ENCODE data around the gene CAMSAP1.
"Not testable (repeated sequence)": the region's sequence is repeated elsewhere in the genome, so short reads cannot be mapped to it uniquely, and the experiment has no call there.

CAMSAP1 gene

GRCh38 chr9:135921749-135922310, 14.5 kb upstream of the CAMSAP1 start:
- no peak for DNase-seq (ENCODE audit: low read depth, low spot score)

- no peak for DNase-seq (ENCODE audit: low read depth, low spot score)
These were observed 13.7 kb upstream of the CAMSAP1 start for GRCh38 chr9:135920973-135921585.

GRCh38 chr9:135920256-135920930, 13.0 kb upstream of the CAMSAP1 start:
- DNase-seq (ENCODE audit: low read depth, low spot score): no peak

GRCh38 chr9:135919318-135919890, 12.1 kb upstream of the CAMSAP1 start:
- DNase-seq (ENCODE audit: low read depth, low spot score): no peak

- DNase-seq (ENCODE audit: low read depth, low spot score): not testable (repeated sequence)
These were observed 8.9 kb upstream of the CAMSAP1 start for GRCh38 chr9:135916227-135916626.

GRCh38 chr9:135914921-135915320, 7.6 kb upstream of the CAMSAP1 start:
- no peak for DNase-seq (ENCODE audit: low read depth, low spot score)

- DNase-seq (ENCODE audit: low read depth, low spot score): not testable (repeated sequence)
These were observed 3.9 kb upstream of the CAMSAP1 start for GRCh38 chr9:135911233-135911632.

- no peak for DNase-seq (ENCODE audit: low read depth, low spot score)
These were observed 3.4 kb upstream of the CAMSAP1 start for GRCh38 chr9:135910757-135911156.

- DNase-seq (ENCODE audit: low read depth, low spot score): no peak
These were observed 2.9 kb upstream of the CAMSAP1 start for GRCh38 chr9:135910216-135910615.

- no peak for DNase-seq (ENCODE audit: low read depth, low spot score)
These were observed 2.0 kb upstream of the CAMSAP1 start for GRCh38 chr9:135909371-135909770.

GRCh38 chr9:135908754-135909204, 1.4 kb upstream of the CAMSAP1 start:
- DNase-seq (ENCODE audit: low read depth, low spot score): no peak

- no peak for DNase-seq (ENCODE audit: low read depth, low spot score)
These were observed 877 bp upstream of the CAMSAP1 start for GRCh38 chr9:135908093-135908753.

GRCh38 chr9:135907006-135907430, 328 bp downstream of the CAMSAP1 start:
- DNase-seq (ENCODE audit: low read depth, low spot score): no peak

- no peak for DNase-seq (ENCODE audit: low read depth, low spot score)
These were observed 898 bp downstream of the CAMSAP1 start for GRCh38 chr9:135906291-135907005.

- DNase-seq (ENCODE audit: low read depth, low spot score): no peak
These were observed 1.7 kb downstream of the CAMSAP1 start for GRCh38 chr9:135905380-135906258.

- no peak for DNase-seq (ENCODE audit: low read depth, low spot score)
These were observed 3.4 kb downstream of the CAMSAP1 start for GRCh38 chr9:135903786-135904520.

GRCh38 chr9:135903358-135903656, 4.0 kb downstream of the CAMSAP1 start:
- no peak for DNase-seq (ENCODE audit: low read depth, low spot score)

GRCh38 chr9:135902655-135903357, 4.5 kb downstream of the CAMSAP1 start:
- DNase-seq (ENCODE audit: low read depth, low spot score): no peak

GRCh38 chr9:135901826-135902225, 5.5 kb downstream of the CAMSAP1 start:
- no peak for DNase-seq (ENCODE audit: low read depth, low spot score)
